Activated naive CD8-positive, alpha-beta T cell treated with anti-CD3 and anti-CD28 coated beads, Interleukin-2, amount 50 U/mL, for 24 hours (primary cell): ENCODE data around the gene JAKMIP3.

ENCODE experiments used
- ATAC-seq: fragments of 150-1000 bp; cut with Tn5 transposase; one replicate; pipeline ENCODE4 v1.10.0; 2021
- DNase-seq: peaks from one replicate; pipeline ENCODE4 v3.0.0; 2021
- H3K27ac Mint-ChIP-seq: one replicate; pipeline ENCODE4 v1.8.0; 2021; ENCODE audit warnings: mild to moderate bottlenecking, mixed read lengths
- H3K27me3 Mint-ChIP-seq: one replicate; pipeline ENCODE4 v1.8.0; 2021; ENCODE audit warnings: mixed read lengths
- H3K36me3 Mint-ChIP-seq: one replicate; pipeline ENCODE4 v1.8.0; 2021; ENCODE audit warnings: low read depth, mixed read lengths
- H3K4me1 Mint-ChIP-seq: one replicate; pipeline ENCODE4 v1.8.0; 2021; ENCODE audit warnings: mixed read lengths
- H3K4me3 Mint-ChIP-seq: one replicate; pipeline ENCODE4 v1.8.0; 2021; ENCODE audit warnings: mild to moderate bottlenecking, moderate library complexity, mixed read lengths
- H3K9me3 Mint-ChIP-seq: one replicate; pipeline ENCODE4 v1.8.0; 2021; ENCODE audit warnings: mixed read lengths

JAKMIP3 gene

GRCh38 chr10:132095403-132096113, 29.8 kb downstream of the JAKMIP3 start:
- no peak for DNase-seq
- Mint-ChIP-seq H3K27me3 (peaks cover 29% of the 10 kb centered on the region), H3K4me1 (no peaks in the 10 kb centered on the region), H3K4me3 (no peak overlapping the region), H3K36me3 (no peaks in the 10 kb centered on the region), H3K9me3 (no peaks in the 10 kb centered on the region), H3K27ac (no peak overlapping the region)
- ATAC-seq: no peak

- DNase-seq (no peak), ATAC-seq (peak; percentile 85)
- no peaks in the 10 kb centered on the region for H3K9me3 Mint-ChIP-seq
- no peaks in the 10 kb centered on the region for H3K36me3 Mint-ChIP-seq
- no peaks in the 10 kb centered on the region for H3K4me1 Mint-ChIP-seq
- no peak overlapping the region for H3K4me3 Mint-ChIP-seq
- H3K27ac Mint-ChIP-seq: no peak overlapping the region
- H3K27me3 Mint-ChIP-seq: peaks cover 22% of the 10 kb centered on the region
These were observed 30.5 kb downstream of the JAKMIP3 start for GRCh38 chr10:132096223-132096622.

- Mint-ChIP-seq H3K4me3 (no peak overlapping the region), H3K27me3 (peaks cover 20% of the 10 kb centered on the region)
These were observed 31.2 kb downstream of the JAKMIP3 start for GRCh38 chr10:132096863-132097478.

GRCh38 chr10:132097609-132098377, 32.0 kb downstream of the JAKMIP3 start:
- no peak for DNase-seq

More at GRCh38 chr10:132096863-132097478, 31.2 kb downstream of the JAKMIP3 start:
- Mint-ChIP-seq H3K4me1 (no peaks in the 10 kb centered on the region), H3K27ac (no peak overlapping the region), H3K9me3 (no peaks in the 10 kb centered on the region), H3K36me3 (no peaks in the 10 kb centered on the region)
- DNase-seq (no peak), ATAC-seq (no peak)

GRCh38 chr10:132098539-132099388, 33.0 kb downstream of the JAKMIP3 start:
- H3K27me3 Mint-ChIP-seq: peaks cover 15% of the 10 kb centered on the region
- no peaks in the 10 kb centered on the region for H3K9me3 Mint-ChIP-seq
- H3K36me3 Mint-ChIP-seq: no peaks in the 10 kb centered on the region
- no peaks in the 10 kb centered on the region for H3K4me1 Mint-ChIP-seq
- no peak for DNase-seq
- no peak for ATAC-seq
- no peak overlapping the region for H3K27ac Mint-ChIP-seq
- no peak overlapping the region for H3K4me3 Mint-ChIP-seq

More at GRCh38 chr10:132097609-132098377, 32.0 kb downstream of the JAKMIP3 start:
- Mint-ChIP-seq H3K27ac (no peak overlapping the region), H3K4me3 (no peak overlapping the region), H3K9me3 (no peaks in the 10 kb centered on the region), H3K4me1 (no peaks in the 10 kb centered on the region), H3K36me3 (no peaks in the 10 kb centered on the region), H3K27me3 (peaks cover 18% of the 10 kb centered on the region)
- no peak for ATAC-seq

- no peak overlapping the region for H3K4me3 Mint-ChIP-seq
- no peaks in the 10 kb centered on the region for H3K36me3 Mint-ChIP-seq
- H3K27ac Mint-ChIP-seq: no peak overlapping the region
- H3K9me3 Mint-ChIP-seq: no peaks in the 10 kb centered on the region
- DNase-seq (no peak), ATAC-seq (no peak)
- H3K4me1 Mint-ChIP-seq: no peaks in the 10 kb centered on the region
- H3K27me3 Mint-ChIP-seq: peaks cover 12% of the 10 kb centered on the region
These were observed 33.8 kb downstream of the JAKMIP3 start for GRCh38 chr10:132099389-132100090.

GRCh38 chr10:132100091-132100481, 34.3 kb downstream of the JAKMIP3 start:
- no peak overlapping the region for H3K4me3 Mint-ChIP-seq
- peaks cover 12% of the 10 kb centered on the region for H3K27me3 Mint-ChIP-seq
- H3K9me3 Mint-ChIP-seq: no peaks in the 10 kb centered on the region
- ATAC-seq (no peak), DNase-seq (no peak)
- H3K36me3 Mint-ChIP-seq: no peaks in the 10 kb centered on the region
- H3K27ac Mint-ChIP-seq: no peak overlapping the region
- no peaks in the 10 kb centered on the region for H3K4me1 Mint-ChIP-seq

GRCh38 chr10:132100556-132101349, 35.0 kb downstream of the JAKMIP3 start:
- Mint-ChIP-seq H3K9me3 (no peaks in the 10 kb centered on the region), H3K4me1 (no peaks in the 10 kb centered on the region), H3K36me3 (no peaks in the 10 kb centered on the region), H3K4me3 (no peak overlapping the region), H3K27me3 (peaks cover 7% of the 10 kb centered on the region), H3K27ac (no peak overlapping the region)
- DNase-seq (no peak), ATAC-seq (no peak)

- Mint-ChIP-seq H3K36me3 (no peaks in the 10 kb centered on the region), H3K4me3 (no peak overlapping the region), H3K4me1 (no peaks in the 10 kb centered on the region), H3K27me3 (peaks cover 5% of the 10 kb centered on the region), H3K27ac (no peak overlapping the region), H3K9me3 (no peaks in the 10 kb centered on the region)
- no peak for ATAC-seq
- DNase-seq: no peak
These were observed 35.8 kb downstream of the JAKMIP3 start for GRCh38 chr10:132101529-132101928.

- H3K27ac Mint-ChIP-seq: no peak overlapping the region
- H3K36me3 Mint-ChIP-seq: no peaks in the 10 kb centered on the region
- ATAC-seq (no peak), DNase-seq (no peak)
- no peak overlapping the region for H3K4me3 Mint-ChIP-seq
- no peaks in the 10 kb centered on the region for H3K4me1 Mint-ChIP-seq
- H3K27me3 Mint-ChIP-seq: peaks cover 5% of the 10 kb centered on the region
- H3K9me3 Mint-ChIP-seq: no peaks in the 10 kb centered on the region
These were observed 36.4 kb downstream of the JAKMIP3 start for GRCh38 chr10:132102071-132102716.

- H3K36me3 Mint-ChIP-seq: no peaks in the 10 kb centered on the region
- H3K4me1 Mint-ChIP-seq: no peaks in the 10 kb centered on the region
- H3K9me3 Mint-ChIP-seq: no peaks in the 10 kb centered on the region
- peaks cover 5% of the 10 kb centered on the region for H3K27me3 Mint-ChIP-seq
- no peak for DNase-seq
- ATAC-seq: no peak
- no peak overlapping the region for H3K27ac Mint-ChIP-seq
- H3K4me3 Mint-ChIP-seq: no peak overlapping the region
These were observed 37.0 kb downstream of the JAKMIP3 start for GRCh38 chr10:132102717-132103110.

- DNase-seq: no peak
- ATAC-seq: no peak
- H3K36me3 Mint-ChIP-seq: no peaks in the 10 kb centered on the region
- H3K9me3 Mint-ChIP-seq: no peaks in the 10 kb centered on the region
- H3K27ac Mint-ChIP-seq: no peak overlapping the region
- H3K27me3 Mint-ChIP-seq: peaks cover 3% of the 10 kb centered on the region
- no peaks in the 10 kb centered on the region for H3K4me1 Mint-ChIP-seq
- no peak overlapping the region for H3K4me3 Mint-ChIP-seq
These were observed 37.6 kb downstream of the JAKMIP3 start for GRCh38 chr10:132103116-132103910.
